Neural progenitor cell (in vitro differentiated cells): ENCODE data around the gene MYO1E.

Source experiments
- EZH2 ChIP-seq: fragments of 200-600 bp; sonication (generic); IDR thresholded peaks from 2 replicates; pipeline ENCODE4 v1.6.1; 2017; ENCODE audit warnings: antibody characterized with exemption, mild to moderate bottlenecking, moderate library complexity
- EZH2phosphoT487 ChIP-seq: fragments of 200-600 bp; sonication (generic); IDR thresholded peaks from 2 replicates; pipeline ENCODE4 v1.6.1; 2017; ENCODE audit warnings: antibody characterized with exemption
- TF ChIP-seq, protein P1 (sequence below): fragments of 200-600 bp; sonication (generic); IDR thresholded peaks from 2 replicates; pipeline ENCODE4 v1.5.1; 2017; ENCODE audit warnings: antibody characterized with exemption, mild to moderate bottlenecking

DNA sequence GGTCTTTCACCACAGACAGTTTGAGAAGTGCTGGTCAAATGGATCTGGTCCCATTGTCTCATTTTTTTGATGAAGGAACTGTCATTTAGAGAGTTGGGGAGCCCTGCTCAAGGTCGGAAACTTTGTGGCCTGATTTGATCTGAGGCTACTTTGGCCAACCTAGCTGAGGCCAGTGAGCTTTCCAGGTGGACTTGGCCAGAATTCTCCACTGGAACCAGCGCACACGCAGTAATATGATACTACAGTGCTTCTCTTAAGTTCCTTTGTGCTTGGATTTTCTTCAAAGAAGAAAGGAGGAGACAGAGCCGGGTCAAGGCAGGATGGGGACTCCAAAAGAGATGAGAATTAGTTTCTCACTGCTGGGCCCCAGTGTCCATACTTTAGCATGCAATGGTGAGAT is 217.2 kb downstream of the MYO1E start:
- TF ChIP-seq, protein P1, sequence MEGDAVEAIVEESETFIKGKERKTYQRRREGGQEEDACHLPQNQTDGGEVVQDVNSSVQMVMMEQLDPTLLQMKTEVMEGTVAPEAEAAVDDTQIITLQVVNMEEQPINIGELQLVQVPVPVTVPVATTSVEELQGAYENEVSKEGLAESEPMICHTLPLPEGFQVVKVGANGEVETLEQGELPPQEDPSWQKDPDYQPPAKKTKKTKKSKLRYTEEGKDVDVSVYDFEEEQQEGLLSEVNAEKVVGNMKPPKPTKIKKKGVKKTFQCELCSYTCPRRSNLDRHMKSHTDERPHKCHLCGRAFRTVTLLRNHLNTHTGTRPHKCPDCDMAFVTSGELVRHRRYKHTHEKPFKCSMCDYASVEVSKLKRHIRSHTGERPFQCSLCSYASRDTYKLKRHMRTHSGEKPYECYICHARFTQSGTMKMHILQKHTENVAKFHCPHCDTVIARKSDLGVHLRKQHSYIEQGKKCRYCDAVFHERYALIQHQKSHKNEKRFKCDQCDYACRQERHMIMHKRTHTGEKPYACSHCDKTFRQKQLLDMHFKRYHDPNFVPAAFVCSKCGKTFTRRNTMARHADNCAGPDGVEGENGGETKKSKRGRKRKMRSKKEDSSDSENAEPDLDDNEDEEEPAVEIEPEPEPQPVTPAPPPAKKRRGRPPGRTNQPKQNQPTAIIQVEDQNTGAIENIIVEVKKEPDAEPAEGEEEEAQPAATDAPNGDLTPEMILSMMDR: no peak
- TF ChIP-seq EZH2 (no peak), EZH2phosphoT487 (no peak)
